GM21515 (cell line): ENCODE data around the gene GET4.
"Not testable (repeated sequence)": the region's sequence is repeated elsewhere in the genome, so short reads cannot be mapped to it uniquely, and the experiment has no call there.

Source experiments
- ATAC-seq: cut with Tn5 transposase; IDR thresholded peaks from one replicate; pipeline ENCODE4 v1.9.1; 2021; ENCODE audit not compliant: unreplicated experiment

The GET4 gene

GRCh38 chr7:845091-845490 is 31.3 kb upstream of the GET4 start:
- no peak for ATAC-seq

- no peak for ATAC-seq
Observed at GRCh38 chr7:845731-846130, 30.6 kb upstream of the GET4 start.

- not testable (repeated sequence) for ATAC-seq
Observed at GRCh38 chr7:846958-847650, 29.2 kb upstream of the GET4 start.

- not testable (repeated sequence) for ATAC-seq
Observed at GRCh38 chr7:847728-848127, 28.6 kb upstream of the GET4 start.

GRCh38 chr7:849145-849544 is 27.2 kb upstream of the GET4 start:
- no peak for ATAC-seq

GRCh38 chr7:849781-850180 is 26.6 kb upstream of the GET4 start:
- no peak for ATAC-seq

GRCh38 chr7:851204-851603 is 25.1 kb upstream of the GET4 start:
- no peak for ATAC-seq

- ATAC-seq: no peak
Observed at GRCh38 chr7:853366-854117, 22.8 kb upstream of the GET4 start.

- no peak for ATAC-seq
Observed at GRCh38 chr7:854118-854775, 22.1 kb upstream of the GET4 start.

GRCh38 chr7:855686-856369 is 20.5 kb upstream of the GET4 start:
- no peak for ATAC-seq

GRCh38 chr7:856444-857095 is 19.8 kb upstream of the GET4 start:
- ATAC-seq: no peak

- ATAC-seq: no peak
Observed at GRCh38 chr7:857661-858060, 18.7 kb upstream of the GET4 start.

GRCh38 chr7:859359-860030 is 16.9 kb upstream of the GET4 start:
- no peak for ATAC-seq

- ATAC-seq: no peak
Observed at GRCh38 chr7:860149-860548, 16.2 kb upstream of the GET4 start.

GRCh38 chr7:861222-861621 is 15.1 kb upstream of the GET4 start:
- ATAC-seq: no peak

- ATAC-seq: no peak
Observed at GRCh38 chr7:862157-862556, 14.2 kb upstream of the GET4 start.

- no peak for ATAC-seq
Observed at GRCh38 chr7:863106-863505, 13.2 kb upstream of the GET4 start.

GRCh38 chr7:865921-866320 is 10.4 kb upstream of the GET4 start:
- no peak for ATAC-seq

GRCh38 chr7:867001-867405 is 9.4 kb upstream of the GET4 start:
- ATAC-seq: no peak

- ATAC-seq: no peak
Observed at GRCh38 chr7:867406-868188, 8.8 kb upstream of the GET4 start.
